Measurements from ENCODE around the gene NLGN3. TPM values are rescaled to one million over a fixed set of nuclear protein-coding genes. Genes with fewer than 3 reads are reported as not detected.

NLGN3 gene
- total and polyA plus RNA-seq, 3 donors from 2014 or later: 7.6 to 8.9 (median 8.2) TPM

DNA sequence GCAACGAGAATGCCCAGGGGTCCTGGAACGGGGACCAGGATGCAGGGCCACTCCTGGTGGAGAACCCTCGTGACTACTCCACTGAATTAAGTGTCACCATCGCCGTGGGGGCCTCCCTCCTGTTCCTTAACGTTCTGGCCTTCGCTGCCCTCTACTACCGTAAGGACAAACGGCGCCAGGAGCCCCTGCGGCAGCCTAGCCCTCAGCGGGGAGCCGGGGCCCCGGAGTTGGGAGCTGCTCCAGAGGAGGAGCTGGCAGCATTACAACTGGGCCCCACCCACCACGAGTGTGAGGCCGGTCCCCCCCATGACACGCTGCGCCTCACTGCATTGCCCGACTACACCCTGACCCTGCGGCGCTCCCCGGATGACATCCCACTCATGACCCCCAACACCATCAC is 24.9 kb downstream of the NLGN3 start:
- H3K27ac ChIP-seq: no peak overlapping the region
- no peaks in the 10 kb centered on the region for H3K36me3 ChIP-seq (ENCODE audit: low read depth, missing control alignments)
- no peaks in the 10 kb centered on the region for H3K27me3 ChIP-seq
- WGBS, 2 donors: 75% methylated on average over 14 of the region's 22 CpGs; no CpG with 5 or more reads in 1 of the 2 donors
- H3K4me3 ChIP-seq: no peak overlapping the region
- no peaks in the 10 kb centered on the region for H3K9me3 ChIP-seq
- no peak for TF ChIP-seq POLR2A (IDR thresholded peaks at IDR 0.05)
- TF ChIP-seq, protein P1, sequence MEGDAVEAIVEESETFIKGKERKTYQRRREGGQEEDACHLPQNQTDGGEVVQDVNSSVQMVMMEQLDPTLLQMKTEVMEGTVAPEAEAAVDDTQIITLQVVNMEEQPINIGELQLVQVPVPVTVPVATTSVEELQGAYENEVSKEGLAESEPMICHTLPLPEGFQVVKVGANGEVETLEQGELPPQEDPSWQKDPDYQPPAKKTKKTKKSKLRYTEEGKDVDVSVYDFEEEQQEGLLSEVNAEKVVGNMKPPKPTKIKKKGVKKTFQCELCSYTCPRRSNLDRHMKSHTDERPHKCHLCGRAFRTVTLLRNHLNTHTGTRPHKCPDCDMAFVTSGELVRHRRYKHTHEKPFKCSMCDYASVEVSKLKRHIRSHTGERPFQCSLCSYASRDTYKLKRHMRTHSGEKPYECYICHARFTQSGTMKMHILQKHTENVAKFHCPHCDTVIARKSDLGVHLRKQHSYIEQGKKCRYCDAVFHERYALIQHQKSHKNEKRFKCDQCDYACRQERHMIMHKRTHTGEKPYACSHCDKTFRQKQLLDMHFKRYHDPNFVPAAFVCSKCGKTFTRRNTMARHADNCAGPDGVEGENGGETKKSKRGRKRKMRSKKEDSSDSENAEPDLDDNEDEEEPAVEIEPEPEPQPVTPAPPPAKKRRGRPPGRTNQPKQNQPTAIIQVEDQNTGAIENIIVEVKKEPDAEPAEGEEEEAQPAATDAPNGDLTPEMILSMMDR (IDR thresholded peaks at IDR 0.05): no peak
- H3K4me1 ChIP-seq: no peaks in the 10 kb centered on the region
- intact Hi-C loops (cut with DNase I; ENCODE audit: low total_unique reads): no loop called here
- no peak for DNase-seq

DNA sequence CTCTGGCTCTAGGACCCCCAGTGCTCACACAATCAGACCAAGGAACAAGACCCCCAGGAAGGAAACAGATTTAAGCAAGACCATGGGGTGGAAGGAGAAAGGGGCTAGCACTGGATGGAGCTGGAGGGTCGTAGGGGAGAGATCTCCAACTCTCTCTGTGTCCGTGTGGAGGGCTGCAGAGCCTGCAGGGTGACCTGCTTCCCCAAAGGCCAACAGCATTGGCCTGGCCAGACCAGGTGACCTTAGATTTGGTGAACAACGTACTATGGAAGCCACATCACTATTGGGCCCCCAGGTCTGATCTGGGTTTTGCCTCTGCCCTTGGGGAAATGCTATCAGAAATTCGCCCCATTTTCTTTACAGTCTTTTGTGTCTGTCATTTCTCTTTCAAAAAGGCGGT is 26.0 kb downstream of the NLGN3 start:
- Histone ChIP-seq H3K4me1 (no peaks in the 10 kb centered on the region), H3K4me3 (no peak overlapping the region), H3K36me3 (ENCODE audit: low read depth, missing control alignments) (no peaks in the 10 kb centered on the region), H3K27ac (no peak overlapping the region), H3K27me3 (no peaks in the 10 kb centered on the region), H3K9me3 (no peaks in the 10 kb centered on the region)
- DNase-seq: no peak
- intact Hi-C loops (cut with DNase I; ENCODE audit: low total_unique reads): no loop called here
- TF ChIP-seq, protein P1 (IDR thresholded peaks at IDR 0.05): no peak
- TF ChIP-seq POLR2A (IDR thresholded peaks at IDR 0.05): no peak
- 66 to 71% methylated on average over 3 to 5 of the region's 5 CpGs for WGBS, 2 donors

DNA sequence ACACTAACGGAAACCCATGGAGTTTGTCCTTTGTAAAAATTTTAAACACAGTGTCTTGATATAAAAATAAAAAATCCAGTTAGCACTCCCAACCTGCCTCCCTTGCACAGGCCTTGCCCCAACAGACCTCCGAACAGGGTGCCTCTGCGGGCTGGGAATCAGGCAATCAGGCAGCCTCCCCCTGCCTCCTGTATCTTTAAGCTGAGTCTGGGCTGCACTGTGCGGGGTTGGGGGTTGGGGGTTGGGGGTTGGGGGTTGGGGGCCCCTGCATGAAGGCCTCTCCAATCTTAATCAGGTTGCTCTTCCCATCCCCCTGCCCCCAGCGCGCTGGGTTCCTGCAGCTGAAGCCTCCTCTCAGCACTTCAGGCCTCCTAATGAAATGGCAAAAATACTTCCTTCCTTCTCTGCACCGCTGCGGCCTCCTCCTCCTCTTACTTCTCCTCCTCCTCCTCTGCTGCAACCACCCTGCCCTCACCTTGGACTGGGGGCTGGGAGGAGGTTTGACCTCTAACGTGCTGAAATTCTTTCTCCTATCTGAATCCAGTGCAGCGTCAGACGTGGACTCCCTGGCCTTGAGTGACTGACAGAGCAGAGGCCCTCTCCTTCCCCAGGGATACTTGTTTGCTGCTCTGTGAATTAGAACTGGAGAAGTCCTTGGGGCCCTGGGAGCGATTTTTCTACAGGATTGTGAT is 26.6 kb downstream of the NLGN3 start:
- H3K27ac ChIP-seq: peak overlapping the region in 1 of 2 donors; percentile 14
- no peak overlapping the region for H3K4me3 ChIP-seq
- no peaks in the 10 kb centered on the region for H3K9me3 ChIP-seq
- no peaks in the 10 kb centered on the region for H3K27me3 ChIP-seq
- no peaks in the 10 kb centered on the region for H3K36me3 ChIP-seq (ENCODE audit: low read depth, missing control alignments)
- intact Hi-C loops (cut with DNase I; ENCODE audit: low total_unique reads): no loop called here
- TF ChIP-seq POLR2A (IDR thresholded peaks at IDR 0.05): no peak
- TF ChIP-seq, protein P1 (IDR thresholded peaks at IDR 0.05): no peak
- DNase-seq: peak; percentile 54
- 27 to 61% methylated on average over 10 to 12 of the region's 12 CpGs for WGBS, 2 donors
- no peaks in the 10 kb centered on the region for H3K4me1 ChIP-seq

DNA sequence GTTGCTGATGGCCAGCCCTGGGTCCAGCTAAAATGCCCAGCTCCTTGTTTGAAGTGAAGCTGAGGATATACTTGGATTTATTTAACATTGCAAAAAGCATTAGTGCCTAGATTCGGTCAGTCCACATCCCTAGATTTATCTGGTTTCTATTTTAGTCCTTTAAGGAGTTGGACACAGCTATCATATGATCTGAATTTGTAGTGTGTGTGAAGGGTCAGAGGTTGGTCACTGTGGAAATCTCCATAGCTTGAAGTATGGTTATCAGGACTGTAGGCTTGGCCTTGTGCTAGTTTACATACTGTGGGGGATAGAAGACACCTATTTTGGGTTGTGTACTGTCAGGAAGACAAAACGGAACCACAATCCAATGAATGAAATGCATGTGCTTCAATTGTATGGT is 28.8 kb downstream of the NLGN3 start:
- DNase-seq: no peak
- no peaks in the 10 kb centered on the region for H3K36me3 ChIP-seq (ENCODE audit: low read depth, missing control alignments)
- intact Hi-C loops (cut with DNase I; ENCODE audit: low total_unique reads): no loop called here
- WGBS, 2 donors: 54 to 75% methylated on average over 2 of the region's 2 CpGs
- H3K9me3 ChIP-seq: no peaks in the 10 kb centered on the region
- H3K27ac ChIP-seq: no peak overlapping the region
- H3K4me3 ChIP-seq: no peak overlapping the region
- no peak for TF ChIP-seq POLR2A (IDR thresholded peaks at IDR 0.05)
- TF ChIP-seq, protein P1 (IDR thresholded peaks at IDR 0.05): no peak
- H3K4me1 ChIP-seq: peaks cover 3% of the 10 kb centered on the region
- no peaks in the 10 kb centered on the region for H3K27me3 ChIP-seq

DNA sequence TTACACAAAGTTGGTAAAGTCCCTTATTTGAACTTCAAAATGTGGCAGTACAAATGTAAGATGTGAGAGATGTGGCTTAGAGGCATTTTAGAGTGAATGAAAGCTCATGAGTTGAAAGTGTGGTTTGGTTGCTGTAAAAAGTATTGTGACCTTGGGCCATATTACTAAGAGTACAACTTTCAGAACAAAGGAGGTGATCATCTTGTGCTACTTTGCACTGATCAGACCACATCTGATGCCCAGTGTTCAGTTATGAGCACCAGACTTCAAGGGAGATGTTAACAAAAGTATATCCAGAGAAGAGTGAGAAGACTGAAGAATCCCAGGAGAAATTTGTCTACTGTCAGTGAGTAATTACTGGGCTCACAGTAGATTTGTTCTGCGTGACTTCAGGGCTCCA is 30.2 kb downstream of the NLGN3 start:
- Histone ChIP-seq H3K27ac (no peak overlapping the region), H3K9me3 (no peaks in the 10 kb centered on the region), H3K4me1 (peaks cover 7% of the 10 kb centered on the region), H3K27me3 (no peaks in the 10 kb centered on the region), H3K36me3 (ENCODE audit: low read depth, missing control alignments) (no peaks in the 10 kb centered on the region), H3K4me3 (no peak overlapping the region)
- intact Hi-C loops (cut with DNase I; ENCODE audit: low total_unique reads): no loop called here
- no peak for TF ChIP-seq POLR2A (IDR thresholded peaks at IDR 0.05)
- TF ChIP-seq, protein P1 (IDR thresholded peaks at IDR 0.05): no peak
- 80 to 88% methylated on average over 1 of the region's 1 CpG for WGBS, 2 donors
- no peak for DNase-seq

Measured in testis (tissue), 3 donors.